GM13977 (cell line): ENCODE data around the gene SERTAD1.
"Not testable (repeated sequence)": the region's sequence is repeated elsewhere in the genome, so short reads cannot be mapped to it uniquely, and the experiment has no call there.

ENCODE experiments used
- DNase-seq: peaks from one replicate; pipeline ENCODE4 v3.0.0; 2012; ENCODE audit warnings: low spot score
- in situ Hi-C: fragments of 300-500 bp; cut with MboI; formaldehyde crosslinking; loops from one replicate; pipeline ENCODE4 v1.12.0; 2022; ENCODE audit warnings: low sequenced_read_pairs, low pct_unique_long_range_greater_than_20kb, mixed read lengths, inconsistent platforms; ENCODE audit not compliant: unreplicated experiment
- TF ChIP-seq, protein P1 (sequence below): IDR thresholded peaks from 2 replicates; pipeline ENCODE4 v1.5.1; 2012; ENCODE audit warnings: mild to moderate bottlenecking, control low read depth; ENCODE audit not compliant: insufficient read depth; ENCODE audit errors: extremely low read depth, missing control alignments

Gene SERTAD1

GRCh38 chr19:40411125-40411842, 14.5 kb downstream of the SERTAD1 start:
- DNase-seq, result peak; percentile 63
- TF ChIP-seq, protein P1, sequence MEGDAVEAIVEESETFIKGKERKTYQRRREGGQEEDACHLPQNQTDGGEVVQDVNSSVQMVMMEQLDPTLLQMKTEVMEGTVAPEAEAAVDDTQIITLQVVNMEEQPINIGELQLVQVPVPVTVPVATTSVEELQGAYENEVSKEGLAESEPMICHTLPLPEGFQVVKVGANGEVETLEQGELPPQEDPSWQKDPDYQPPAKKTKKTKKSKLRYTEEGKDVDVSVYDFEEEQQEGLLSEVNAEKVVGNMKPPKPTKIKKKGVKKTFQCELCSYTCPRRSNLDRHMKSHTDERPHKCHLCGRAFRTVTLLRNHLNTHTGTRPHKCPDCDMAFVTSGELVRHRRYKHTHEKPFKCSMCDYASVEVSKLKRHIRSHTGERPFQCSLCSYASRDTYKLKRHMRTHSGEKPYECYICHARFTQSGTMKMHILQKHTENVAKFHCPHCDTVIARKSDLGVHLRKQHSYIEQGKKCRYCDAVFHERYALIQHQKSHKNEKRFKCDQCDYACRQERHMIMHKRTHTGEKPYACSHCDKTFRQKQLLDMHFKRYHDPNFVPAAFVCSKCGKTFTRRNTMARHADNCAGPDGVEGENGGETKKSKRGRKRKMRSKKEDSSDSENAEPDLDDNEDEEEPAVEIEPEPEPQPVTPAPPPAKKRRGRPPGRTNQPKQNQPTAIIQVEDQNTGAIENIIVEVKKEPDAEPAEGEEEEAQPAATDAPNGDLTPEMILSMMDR, result no peak
- in situ Hi-C loops, result no loop called here

DNA sequence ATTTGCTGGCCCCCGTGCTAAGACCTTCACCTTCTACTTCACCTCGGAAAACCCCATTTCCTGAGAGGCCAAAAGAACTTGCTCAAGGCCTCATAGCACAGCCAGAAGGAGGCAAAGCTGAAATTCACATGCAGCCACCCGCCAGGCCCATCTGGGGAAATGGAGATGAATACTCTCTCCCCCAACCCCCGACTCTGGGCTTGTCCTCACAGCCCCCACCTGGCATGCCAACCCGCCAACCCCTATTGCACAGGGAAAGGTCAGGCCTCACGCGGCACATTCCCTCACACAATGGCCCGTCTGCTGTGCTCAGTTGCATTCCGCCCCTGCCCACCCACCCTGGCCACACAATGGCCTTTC, 15.8 kb downstream of the SERTAD1 start:
- in situ Hi-C loops, result no loop called here
- TF ChIP-seq, protein P1, result no peak
- DNase-seq, result no peak

DNA sequence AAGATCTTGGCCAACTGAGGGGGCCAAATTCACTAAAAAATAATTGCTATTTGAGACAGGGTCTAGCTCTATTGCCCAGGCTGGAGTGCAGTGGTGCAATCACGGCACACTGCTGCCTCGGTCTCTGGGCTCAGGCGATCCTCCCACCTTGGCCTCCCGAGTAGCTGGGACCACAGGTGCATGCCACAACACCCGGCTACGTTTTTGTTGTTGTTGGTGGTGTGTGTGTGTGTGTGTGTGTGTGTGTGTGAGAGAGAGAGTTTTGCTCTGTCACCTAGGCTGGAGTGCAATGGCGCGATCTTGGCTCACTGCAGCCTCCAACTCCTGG, 17.2 kb downstream of the SERTAD1 start:
- in situ Hi-C loops, DNase-seq: not testable (repeated sequence)

DNA sequence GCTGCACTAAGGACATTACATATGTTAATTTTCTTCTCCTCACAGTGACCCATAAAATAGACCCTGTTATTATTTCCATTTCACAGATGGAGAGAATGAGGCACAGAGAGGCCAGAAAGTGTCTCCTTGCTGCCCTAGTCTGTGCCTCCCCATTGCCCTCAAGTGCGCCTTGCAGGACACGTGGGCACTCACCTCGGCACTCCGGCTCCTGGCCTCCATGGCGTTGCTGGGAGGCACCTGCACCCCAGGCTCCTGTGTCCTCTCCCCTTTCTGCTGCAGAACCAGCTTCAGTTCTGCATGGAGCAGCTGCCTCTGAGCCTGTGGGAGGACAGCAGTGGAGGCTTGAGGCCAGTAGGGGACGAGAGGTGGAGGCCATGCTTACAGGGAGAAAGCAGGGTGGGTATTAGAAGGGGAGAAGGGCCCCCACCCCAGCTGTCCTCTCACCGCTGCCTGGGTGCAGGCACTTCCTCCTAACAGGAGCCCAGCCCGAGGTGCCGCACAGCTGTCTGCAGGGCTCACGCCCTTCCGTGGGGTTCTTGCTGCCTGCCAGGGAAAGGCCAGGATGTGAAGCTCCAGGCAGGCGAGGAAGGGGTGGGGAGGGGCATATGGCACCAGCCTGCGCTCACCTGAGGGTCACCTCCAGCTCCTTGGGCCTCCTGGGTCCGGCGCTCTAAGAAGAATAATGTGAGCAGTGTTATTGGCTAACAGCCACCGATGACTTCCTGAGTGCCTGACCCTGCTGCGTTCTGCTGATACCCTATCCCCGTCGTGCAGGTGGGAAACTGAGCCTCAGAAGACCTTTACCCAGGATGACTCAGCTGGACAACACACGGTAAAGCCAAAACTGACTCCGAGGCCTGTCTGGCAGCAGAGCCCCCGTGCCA, 17.8 kb downstream of the SERTAD1 start:
- TF ChIP-seq, protein P1, result no peak
- no peak for DNase-seq
- in situ Hi-C loops, result no loop called here

DNA sequence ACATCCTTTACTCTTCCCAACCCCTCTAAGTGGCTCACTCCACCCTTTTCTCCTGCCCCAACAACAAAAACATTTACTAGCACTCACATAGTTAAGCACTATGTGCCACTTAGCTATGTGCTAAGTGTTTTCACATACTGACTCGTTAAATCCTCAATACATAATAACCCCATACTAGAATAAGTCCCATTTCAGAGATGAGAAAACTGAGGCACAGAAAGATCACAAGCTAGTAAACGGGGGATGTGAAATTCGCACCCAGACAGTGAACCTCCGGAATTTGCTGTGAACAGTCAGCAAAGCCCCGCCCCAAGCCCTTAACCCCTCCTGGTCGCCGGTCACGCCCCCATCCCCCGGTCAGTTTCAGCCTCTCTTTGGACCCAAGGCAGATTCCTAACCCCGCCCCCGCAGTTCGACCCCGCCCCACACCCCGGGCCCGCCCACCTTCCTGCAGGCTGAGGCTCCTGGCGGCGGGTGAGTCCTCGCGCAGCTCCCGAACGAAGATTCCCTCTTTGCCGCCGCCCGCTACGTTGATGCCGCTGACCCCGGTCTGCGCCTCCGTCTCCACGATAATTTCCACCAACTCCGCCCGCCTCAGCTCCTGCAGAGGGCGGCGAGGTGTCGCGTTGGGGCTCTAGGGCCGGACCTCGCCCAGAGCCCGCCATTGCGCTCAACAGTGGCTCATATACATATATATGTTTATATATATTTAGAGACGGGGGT, 22.4 kb downstream of the SERTAD1 start:
- TF ChIP-seq, protein P1, result no peak
- in situ Hi-C loops, result no loop called here
- peak; percentile 98 for DNase-seq

- TF ChIP-seq, protein P1, result no peak
- no peak for DNase-seq
- in situ Hi-C loops, result no loop called here
Observed at GRCh38 chr19:40400559-40400958, 25.2 kb downstream of the SERTAD1 start.
